GM19351 (cell line): Measurements from ENCODE around the gene TOMM70.

Experiments
- ATAC-seq: cut with Tn5 transposase; IDR thresholded peaks from one replicate; pipeline ENCODE4 v1.9.1; 2021; ENCODE audit warnings: mild to moderate bottlenecking, moderate library complexity; ENCODE audit not compliant: unreplicated experiment

TOMM70 gene

DNA sequence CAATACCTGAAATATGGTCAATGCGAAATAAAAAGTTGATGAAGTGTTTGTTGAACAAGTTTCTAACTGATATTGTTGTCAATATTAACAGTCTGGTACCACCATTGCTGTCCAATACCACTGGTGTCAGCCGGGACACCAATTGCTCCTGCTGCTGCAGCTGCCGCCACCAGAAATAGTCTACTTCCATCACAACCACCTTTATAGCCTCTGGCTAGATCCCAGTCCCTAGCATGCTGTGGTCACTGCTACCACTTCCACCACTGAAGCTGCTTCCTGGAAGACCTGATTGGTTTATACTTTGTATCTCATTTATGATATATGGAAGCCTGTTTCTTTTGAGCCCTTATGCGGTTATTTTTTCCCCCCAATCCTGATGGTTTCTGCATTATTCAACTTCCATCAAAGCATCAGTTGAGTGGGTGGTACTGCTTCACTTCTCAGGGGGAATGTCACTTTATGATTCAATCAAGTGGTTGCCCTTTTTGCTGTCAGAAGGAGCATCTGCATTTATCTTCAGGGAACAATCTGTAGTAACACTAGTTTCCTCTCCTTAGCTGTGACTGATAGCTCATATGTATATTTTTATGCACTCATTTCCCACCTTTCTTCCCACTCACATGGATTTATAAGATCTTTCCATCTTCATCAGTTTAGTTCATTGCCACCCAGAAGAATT is 12.2 kb upstream of the TOMM70 start:
- ATAC-seq: no peak

DNA sequence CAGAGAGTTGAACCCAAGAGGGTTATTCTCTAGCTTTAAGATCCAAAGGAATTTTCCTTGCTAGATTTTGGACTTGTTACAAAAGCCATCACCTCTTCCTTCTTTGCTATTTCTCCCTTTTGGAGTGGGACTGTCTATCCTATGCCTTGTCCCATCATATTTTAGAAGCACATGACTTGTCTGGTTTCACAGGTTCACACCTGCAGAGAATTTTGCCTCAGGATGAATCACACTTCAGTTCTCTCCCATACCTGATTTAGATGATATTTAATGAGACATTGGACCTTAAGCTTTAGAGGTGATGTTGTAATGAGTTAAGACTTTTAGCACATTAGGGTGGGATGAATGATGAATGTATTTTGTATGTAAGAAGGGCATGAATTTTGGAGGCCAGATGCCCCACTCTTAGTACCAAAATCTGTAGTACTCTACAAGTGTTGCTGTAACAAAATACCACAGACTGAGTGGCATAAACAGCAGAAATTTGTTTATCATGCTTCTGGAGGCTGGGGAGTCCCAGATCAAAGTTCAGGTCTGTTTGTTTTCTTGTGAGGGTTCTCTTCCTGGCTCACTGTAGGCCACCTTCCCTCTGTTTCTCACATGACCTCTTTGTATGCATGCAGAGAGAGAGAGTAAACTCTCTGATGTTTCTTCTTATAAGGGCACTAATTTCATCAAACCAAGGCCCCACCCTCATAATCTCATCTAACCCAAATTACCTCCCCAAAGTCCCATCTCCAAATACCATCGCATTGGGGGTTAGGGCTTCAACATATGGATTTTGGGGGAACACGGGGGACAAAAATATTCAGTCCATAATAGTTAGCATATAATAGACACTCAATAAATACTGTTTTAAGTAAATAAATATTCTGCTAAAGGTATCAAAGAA is 10.4 kb upstream of the TOMM70 start:
- no peak for ATAC-seq

DNA sequence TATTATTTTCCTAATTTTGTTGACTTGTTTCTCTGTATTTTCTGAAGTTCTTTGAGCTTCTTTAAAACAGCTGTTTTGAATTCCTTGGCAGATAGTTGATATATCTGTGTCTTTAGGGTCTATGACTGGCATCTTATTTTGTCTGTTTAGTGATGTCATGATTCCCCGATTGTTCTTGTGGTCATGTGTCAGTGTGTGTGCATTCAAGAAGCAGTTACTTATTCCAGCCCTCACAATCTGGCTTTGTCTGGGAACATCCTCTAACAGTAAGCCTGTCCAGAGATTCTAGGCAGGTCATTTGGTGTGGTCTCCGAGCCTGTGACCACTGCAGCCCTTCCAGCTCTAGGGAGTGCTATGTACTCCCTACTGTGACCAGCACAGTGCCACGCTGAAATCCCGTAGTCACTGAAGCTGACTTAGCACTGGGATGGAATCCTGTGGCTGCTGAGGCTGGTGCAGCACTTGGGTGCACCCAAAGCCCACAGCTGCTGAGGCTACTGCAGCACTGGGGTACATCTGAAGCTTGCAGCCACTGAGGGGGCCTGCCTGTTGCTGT is 7.2 kb upstream of the TOMM70 start:
- no peak for ATAC-seq

DNA sequence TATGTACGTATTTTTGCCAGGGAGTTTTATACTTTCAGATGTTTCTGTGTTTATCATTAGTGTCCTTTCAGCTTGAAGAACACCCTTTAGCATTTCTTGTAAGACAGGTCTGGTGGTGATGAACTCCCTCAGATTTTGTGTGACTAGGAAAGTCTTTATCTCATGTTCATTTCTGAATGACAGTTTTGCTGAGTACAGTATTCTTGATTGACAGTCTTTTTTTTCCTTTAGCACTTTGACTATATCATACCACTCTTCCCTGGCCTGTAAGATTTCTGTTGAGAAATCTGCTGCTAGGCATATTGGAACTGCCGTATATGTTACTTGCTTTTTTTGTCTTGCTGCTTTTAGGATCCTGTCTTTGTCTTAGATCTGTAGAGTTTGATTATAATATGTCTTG is 6.3 kb upstream of the TOMM70 start:
- no peak for ATAC-seq

DNA sequence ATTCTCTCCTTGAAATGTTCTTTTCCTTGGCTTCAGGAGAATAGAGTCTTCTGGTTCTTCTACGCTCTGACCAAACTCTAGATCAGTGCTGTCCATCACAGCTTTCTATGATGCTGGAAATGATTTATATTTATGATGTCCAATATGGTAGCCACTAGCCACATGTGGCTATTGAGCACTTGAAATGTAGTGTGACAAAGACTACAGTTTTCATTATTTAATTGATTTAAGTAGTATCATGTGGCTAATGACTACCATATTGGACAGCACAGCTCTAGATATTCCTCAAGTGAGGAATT is 3.3 kb upstream of the TOMM70 start:
- ATAC-seq: no peak

DNA sequence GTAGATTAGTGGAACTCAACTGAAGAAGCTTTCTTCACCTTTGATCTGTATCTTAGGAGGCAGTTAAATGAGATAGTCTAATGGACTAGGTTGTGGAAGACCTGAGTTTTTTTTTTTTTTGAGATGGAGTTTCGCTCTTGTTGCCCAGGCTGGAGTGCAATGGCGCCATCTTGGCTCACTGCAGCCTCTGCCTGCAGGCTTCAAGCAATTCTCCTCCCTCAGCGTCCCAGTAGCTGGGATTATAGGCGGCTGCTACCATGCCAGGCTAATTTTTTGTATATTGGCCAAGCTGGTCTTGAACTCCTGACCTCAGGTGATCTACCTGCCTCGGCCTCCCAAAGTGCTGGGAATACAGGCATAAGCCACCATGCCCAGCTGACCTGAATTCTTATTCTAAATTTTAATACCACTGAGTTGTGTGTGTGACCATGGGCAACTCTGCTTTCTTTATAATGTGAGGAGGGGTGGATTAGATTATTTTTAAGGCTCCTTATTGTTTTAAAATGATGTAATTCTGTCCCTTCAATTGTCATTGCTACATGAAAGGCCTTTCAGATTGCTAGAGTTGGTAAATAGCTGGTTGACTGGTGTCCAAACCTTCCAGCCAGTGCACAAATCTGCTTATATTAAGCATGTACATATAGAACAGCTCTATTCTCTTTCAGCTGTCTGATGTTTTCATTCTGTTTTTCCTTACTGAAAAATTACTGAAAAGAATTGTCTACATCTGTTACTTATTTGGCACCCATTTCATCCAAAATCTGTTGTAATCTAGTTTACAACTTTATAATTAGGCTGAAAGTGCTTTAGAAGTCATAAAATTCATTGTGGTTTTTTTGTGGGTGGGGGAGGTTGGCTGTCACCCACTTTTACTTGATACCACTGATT is 2.7 kb upstream of the TOMM70 start:
- ATAC-seq: no peak

DNA sequence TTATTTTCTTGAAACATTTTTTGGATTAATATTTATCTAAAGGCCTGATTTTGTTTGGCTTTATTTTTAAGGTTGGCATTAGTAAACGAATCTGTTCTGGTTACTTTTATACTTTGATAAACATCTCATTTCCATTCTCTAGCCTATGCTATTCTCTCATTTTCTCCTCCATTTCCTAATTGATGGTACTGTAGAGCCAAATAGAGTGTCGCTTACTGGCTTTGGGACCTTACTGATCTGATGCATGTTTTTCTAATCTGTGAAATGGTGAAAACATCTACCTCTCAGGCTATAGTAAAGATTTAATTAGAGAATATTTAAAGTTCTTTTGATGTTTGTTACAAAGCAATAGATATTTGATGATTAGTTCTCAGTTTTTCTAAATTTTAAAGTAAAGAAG is 2.0 kb upstream of the TOMM70 start:
- ATAC-seq: no peak

DNA sequence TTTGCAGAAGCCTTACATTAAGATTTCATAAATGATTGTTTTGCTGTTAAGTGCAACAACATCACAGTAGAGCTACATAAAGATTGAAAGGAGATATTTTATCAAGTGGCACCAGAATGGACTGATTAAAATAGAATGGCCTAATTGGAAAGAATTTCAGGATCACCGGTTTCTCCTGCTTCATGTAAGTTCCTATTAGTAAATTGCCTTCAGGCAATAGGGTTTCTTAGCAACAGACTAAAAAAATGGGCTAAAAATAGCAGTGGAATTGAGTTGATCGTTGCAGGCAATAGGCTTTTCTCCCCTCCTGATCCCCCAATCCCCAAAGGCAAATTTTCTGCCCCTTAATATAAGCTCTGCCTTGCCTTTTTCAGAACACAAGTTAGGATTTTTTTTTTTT is 1.4 kb upstream of the TOMM70 start:
- ATAC-seq: no peak

DNA sequence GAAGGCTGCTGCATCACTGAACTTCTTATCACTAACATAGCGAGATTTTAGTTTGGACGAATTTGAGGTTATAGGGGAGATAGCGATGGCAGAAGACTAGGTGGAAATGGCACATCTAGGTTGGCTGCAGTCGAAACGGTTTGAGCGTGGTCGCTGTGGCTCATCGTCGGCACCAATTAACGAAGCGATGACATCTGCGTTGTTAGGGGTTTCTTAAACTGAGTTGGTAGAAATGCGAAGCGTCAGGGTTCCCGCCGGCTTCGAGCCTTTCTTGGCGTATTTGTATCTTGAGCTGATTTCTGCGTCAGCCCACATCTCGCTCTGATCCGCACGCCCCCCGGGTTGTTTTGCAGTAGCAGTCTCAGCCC is 769 bp upstream of the TOMM70 start:
- ATAC-seq: peak; percentile 17

DNA sequence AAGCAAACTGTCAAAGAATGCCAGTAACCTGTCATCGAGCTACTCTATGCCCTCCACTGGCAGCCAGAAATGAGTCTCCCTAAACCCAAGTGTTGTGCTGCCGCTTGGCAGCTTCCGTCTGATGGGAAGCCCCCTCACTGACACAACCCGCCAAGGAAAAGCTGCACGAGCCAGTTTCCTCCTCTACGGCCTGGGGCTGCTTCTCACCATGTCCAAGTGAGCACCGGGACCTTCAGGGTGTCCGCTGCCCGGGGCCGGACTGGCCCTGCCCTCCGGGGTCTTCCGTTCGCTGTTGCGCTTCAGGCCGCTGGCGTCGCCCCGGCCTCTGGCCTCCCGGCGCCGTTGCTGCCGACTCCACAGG is 490 bp downstream of the TOMM70 start:
- ATAC-seq: peak; percentile 3

DNA sequence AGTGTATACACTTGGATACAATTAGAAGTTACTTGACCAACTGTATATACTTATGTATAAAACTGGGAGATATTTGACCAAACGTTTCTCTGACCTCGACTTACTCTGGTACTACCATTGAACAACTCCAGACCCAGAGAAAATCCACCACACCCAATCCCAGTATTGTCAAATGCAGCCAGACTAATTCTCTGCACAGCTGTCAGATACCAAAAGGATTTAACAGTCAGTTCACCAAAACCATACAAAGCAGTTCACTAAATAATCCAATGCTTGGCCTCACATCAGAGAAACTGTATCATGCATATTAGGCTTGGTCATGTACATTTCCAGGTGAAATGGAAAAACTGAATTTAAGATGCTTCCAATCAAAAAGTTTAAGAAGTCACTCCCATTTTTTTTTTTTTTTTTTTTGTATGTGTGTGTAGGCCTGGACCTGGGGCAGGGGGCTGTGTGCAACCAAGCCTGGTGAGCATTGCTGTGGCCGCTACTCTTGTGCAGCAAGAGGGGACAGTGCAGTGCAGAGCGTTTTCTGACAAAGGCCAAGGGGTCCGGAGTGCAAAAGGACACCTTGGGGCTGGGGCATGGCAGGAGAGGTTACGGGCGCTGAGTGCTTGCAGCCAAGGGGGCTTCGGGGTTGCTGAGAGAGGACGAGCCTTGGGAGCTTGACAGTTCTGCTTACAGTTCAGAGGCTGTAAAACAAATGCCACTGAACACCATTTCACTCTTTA is 1.4 kb downstream of the TOMM70 start:
- no peak for ATAC-seq

DNA sequence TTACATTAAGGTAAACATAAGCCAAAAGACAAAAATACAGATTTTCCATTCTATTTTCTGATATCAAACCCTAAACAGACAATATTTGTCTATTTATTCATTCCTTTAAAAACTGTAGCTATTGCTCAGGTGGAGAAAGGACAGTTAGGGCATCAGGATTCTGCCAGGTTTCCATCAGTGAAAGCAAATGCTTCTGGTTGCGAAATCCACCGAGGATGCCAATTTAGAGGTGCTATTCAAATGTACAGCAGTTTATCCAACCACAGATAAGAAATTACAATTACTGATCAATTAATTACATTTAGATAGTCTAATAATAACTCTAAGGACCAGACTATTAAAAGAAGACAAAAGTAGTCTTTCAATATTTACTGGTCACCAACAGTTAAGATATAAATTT is 3.9 kb downstream of the TOMM70 start:
- ATAC-seq: no peak

DNA sequence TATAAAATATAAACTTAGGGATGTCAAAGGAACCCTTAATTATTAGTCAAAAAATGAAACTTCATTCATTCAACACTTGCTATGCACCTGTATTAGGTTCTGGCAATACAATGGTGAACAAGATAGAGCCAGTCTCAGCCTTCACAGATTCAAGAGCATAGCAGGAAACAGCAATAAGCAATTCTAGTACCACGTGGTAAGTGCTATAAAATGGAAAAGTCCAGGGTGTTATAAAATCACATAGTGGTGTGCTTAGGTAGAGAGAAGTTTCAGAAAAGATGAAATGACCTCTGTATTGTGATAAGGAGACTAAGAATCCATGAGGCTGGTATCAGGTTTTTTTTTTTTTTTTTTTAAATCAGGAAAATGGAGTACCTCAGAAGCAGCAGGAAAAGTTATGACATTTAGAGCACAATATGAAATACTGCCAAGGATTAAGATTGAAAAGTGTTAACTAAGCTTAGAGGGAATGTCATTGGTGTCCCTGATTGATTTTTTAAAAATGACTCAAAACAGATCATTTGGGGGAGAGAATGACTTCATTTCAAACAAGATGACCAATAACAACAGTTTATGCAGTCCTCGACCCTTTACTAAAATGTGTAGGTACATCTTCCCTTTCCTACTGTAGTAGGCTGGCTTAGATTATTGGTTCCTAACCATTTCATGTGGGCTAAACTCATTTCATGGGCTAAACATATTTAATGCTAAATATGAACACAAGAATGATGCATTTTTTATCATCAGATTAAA is 5.0 kb downstream of the TOMM70 start:
- no peak for ATAC-seq

DNA sequence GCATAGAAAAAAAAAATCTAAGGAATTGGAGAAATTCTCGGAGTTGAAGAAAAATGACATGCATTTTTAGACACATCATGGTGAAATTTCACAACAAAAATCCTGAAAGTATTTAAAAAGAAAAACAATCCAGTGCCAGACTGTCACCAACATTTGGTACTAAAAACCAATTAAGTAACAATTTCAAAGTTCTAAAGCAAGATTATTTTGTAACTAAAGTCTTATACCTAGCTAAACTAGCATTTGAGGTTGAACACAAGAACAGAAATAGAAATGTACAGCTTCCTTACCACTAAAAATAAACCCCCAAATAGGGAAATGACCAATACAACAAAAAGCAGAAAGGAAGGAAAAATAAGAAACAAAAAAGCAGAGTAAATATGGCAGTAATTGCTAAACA is 11.9 kb downstream of the TOMM70 start:
- no peak for ATAC-seq

DNA sequence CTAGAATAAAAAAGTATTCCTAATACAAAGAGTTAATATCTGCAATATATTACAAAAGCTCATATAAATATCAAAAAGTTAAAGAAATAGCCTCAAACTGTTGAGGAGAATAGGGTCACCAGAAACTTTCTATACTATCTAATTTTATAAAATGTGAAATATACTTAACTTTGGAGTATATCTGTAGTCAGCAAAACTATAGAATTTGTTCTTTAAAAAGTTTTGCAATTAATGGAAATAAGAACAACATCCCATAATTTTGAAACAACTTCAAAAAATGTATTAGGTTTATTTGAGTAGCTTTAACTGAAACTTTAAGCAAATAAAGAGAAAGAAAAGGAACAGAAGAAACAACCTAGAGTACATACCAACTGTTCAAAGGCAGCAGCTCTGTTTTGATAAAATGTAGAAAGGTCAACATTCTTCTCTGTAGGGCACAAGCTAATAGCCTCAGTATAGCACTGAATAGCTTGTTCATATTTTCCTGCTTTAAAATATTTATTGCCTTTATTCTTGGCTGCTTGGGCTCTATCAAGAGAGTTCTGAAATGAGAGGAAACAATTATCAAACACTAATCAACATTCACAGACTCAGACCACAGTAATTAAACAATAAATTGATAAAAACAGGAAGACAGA is 14.3 kb downstream of the TOMM70 start:
- no peak for ATAC-seq

DNA sequence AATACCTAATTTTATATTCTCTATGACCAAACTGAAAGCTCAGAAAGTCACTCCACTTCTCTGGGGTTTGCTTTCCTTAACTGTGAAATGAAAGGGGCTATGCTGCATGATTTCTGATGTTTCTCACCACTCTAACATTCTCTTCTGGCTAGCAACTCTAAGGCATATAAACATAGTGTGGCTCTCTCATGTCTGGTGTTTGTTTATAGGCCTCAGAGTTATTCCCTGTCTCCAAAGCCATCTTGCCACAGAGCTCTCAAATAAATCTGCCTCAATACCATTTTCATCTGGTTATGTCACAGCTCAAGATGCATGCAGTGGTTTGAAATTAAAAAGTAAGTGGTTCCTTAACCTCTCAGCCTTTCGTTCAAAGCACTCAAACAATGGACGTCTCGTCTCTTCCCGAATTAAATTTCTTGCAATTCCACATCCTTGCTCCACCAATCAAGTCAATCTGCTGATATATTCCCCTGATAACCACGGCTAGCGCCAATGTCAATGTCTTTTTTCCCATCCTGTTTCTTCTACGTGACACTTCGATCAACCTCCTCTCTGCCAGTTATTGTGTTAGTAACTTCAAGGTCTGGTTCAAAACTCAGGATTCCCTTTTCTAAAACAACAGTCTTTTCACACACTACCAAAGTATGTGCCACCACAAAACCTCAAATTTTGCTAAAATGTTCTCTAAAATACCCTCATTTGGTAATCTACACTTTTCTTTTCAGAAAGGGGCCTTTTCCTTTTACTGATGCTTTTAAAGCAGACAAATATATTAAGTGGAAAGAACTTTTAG is 16.0 kb downstream of the TOMM70 start:
- ATAC-seq: no peak

DNA sequence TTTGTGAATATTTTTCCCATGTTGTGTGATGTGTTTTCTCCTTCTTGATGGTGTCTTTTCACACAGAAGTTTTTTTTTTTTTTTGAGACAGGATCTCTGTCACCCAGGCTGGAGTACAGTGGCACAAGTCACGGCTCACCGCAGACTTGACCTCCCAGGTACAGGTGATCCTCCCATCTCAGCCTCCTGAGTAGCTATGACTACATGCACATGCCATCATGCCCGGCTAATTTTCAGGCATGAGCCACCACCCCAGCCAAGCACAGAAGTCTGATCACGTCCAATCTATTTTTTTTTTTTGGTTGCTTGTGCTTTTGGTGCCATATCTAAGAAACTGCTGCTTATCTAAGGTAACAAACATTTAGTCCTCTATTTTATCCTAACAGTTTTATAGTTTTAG is 24.6 kb downstream of the TOMM70 start:
- no peak for ATAC-seq

DNA sequence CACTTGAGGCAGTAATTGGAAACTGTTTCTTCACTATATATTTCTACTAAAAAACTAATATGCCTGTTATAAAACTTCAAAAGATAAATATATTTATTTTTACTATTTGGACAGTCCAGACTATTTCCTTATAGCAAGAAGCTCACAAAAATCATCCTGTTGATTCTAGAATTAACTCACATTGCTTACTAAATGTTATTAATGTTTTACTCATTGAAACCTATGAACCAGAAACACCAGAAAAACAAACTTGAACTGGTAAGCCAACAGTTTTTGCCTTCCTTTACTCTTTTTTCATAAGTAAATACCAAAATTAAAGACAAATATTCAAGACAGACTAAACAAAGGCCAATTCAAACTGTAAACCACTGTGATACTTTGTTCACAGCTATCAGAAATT is 26.4 kb downstream of the TOMM70 start:
- ATAC-seq: no peak

DNA sequence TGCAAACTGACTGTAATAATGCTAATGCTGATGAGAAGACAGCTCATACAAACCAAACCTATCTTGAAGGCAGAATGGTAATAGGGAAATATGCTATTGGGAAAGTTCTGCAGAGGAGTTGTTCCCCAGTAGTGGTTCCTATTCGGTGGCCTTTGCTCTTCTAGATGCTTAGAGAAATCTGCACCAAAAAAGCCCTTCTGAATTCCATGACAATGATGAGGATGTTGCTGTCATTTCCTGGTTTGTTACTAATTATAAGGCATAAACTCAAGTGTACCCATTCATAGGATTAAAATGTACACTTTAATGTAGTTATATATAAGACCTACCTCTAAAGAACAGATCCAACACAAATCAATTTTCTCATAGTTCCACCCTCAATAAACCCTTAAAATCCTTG is 30.1 kb downstream of the TOMM70 start:
- no peak for ATAC-seq
